T-helper 17 cell (primary cell): Measurements from ENCODE around the gene RAG2. TPM values are rescaled to one million over a fixed set of nuclear protein-coding genes. Genes with fewer than 3 reads are reported as not detected.
A peak's percentile ranks its signal among the peaks of the same experiment; 100 is the strongest.

Source experiments
- ATAC-seq: fragments of 150-1000 bp; cut with Tn5 transposase; 2 replicates; pipeline ENCODE4 v1.10.0; 2021; ENCODE audit warnings: mild to moderate bottlenecking, moderate library complexity
- DNase-seq, 3 donors: peaks; one replicate each; pipeline versions ENCODE4 v3.0.0 to v3.0.0-alpha.2; 2020 to 2021
- H3K9me3 ChIP-seq: one replicate; pipeline ENCODE4 v1.7.0; 2013; ENCODE audit warnings: low read length, mild to moderate bottlenecking; ENCODE audit not compliant: control insufficient read depth, poor library complexity, severe bottlenecking
- H3K27ac Mint-ChIP-seq: one replicate; pipeline ENCODE4 v1.8.0; 2022; ENCODE audit warnings: mild to moderate bottlenecking, moderate library complexity, mixed read lengths
- H3K27me3 Mint-ChIP-seq: one replicate; pipeline ENCODE4 v1.8.0; 2022; ENCODE audit warnings: mixed read lengths
- H3K36me3 Mint-ChIP-seq: one replicate; pipeline ENCODE4 v1.8.0; 2022; ENCODE audit warnings: low read depth, mixed read lengths
- H3K4me1 Mint-ChIP-seq: one replicate; pipeline ENCODE4 v1.8.0; 2022; ENCODE audit warnings: mild to moderate bottlenecking, mixed read lengths
- H3K4me3 Mint-ChIP-seq: one replicate; pipeline ENCODE4 v1.8.0; 2022; ENCODE audit warnings: mild to moderate bottlenecking, moderate library complexity, mixed read lengths
- total RNA-seq, 4 donors: library from RNA in 2 of 4; stranded (reverse) in 2 of 4; gene quantifications; one replicate each; pipeline ENCODE4 v1.2.3 and lab custom pipeline; 2022 to 2026

RAG2 gene
- total RNA-seq, 2 donors from 2014 or later: not detected

GRCh38 chr11:36617543-36618362 lies 19.7 kb upstream of the RAG2 start:
- Mint-ChIP-seq H3K27ac (no peak overlapping the region), H3K4me1 (peaks cover 7% of the 10 kb centered on the region), H3K4me3 (no peak overlapping the region), H3K27me3 (peaks cover 16% of the 10 kb centered on the region), H3K36me3 (peaks cover 6% of the 10 kb centered on the region)
- H3K9me3 ChIP-seq: no peaks in the 10 kb centered on the region
- DNase-seq: no peak
- ATAC-seq: no peak

- no peak for ATAC-seq
- H3K9me3 ChIP-seq: no peaks in the 10 kb centered on the region
- no peak overlapping the region for H3K4me3 Mint-ChIP-seq
- H3K27me3 Mint-ChIP-seq: peaks cover 20% of the 10 kb centered on the region
- DNase-seq: no peak
- peaks cover 11% of the 10 kb centered on the region for H3K4me1 Mint-ChIP-seq
- peaks cover 9% of the 10 kb centered on the region for H3K36me3 Mint-ChIP-seq
- H3K27ac Mint-ChIP-seq: no peak overlapping the region
Measured at GRCh38 chr11:36615826-36616225, 17.8 kb upstream of the RAG2 start.

- peaks cover 3% of the 10 kb centered on the region for H3K36me3 Mint-ChIP-seq
- H3K4me1 Mint-ChIP-seq: peaks cover 4% of the 10 kb centered on the region
- H3K27me3 Mint-ChIP-seq: peaks cover 5% of the 10 kb centered on the region
- H3K9me3 ChIP-seq: no peaks in the 10 kb centered on the region
- ATAC-seq (no peak), DNase-seq (no peak)
- H3K27ac Mint-ChIP-seq: no peak overlapping the region
- no peak overlapping the region for H3K4me3 Mint-ChIP-seq
Measured at GRCh38 chr11:36609383-36609782, 11.3 kb upstream of the RAG2 start.

- no peak overlapping the region for H3K4me3 Mint-ChIP-seq
- H3K36me3 Mint-ChIP-seq: peaks cover 3% of the 10 kb centered on the region
- DNase-seq (no peak), ATAC-seq (no peak)
- H3K4me1 Mint-ChIP-seq: peaks cover 4% of the 10 kb centered on the region
- H3K27ac Mint-ChIP-seq: no peak overlapping the region
- peaks cover 5% of the 10 kb centered on the region for H3K27me3 Mint-ChIP-seq
- H3K9me3 ChIP-seq: no peaks in the 10 kb centered on the region
Measured at GRCh38 chr11:36608491-36609199, 10.6 kb upstream of the RAG2 start.

- ATAC-seq (no peak), DNase-seq (no peak)
- Mint-ChIP-seq H3K4me3 (no peak overlapping the region), H3K4me1 (no peaks in the 10 kb centered on the region), H3K36me3 (peaks cover 3% of the 10 kb centered on the region), H3K27ac (no peak overlapping the region), H3K27me3 (peaks cover 15% of the 10 kb centered on the region)
- H3K9me3 ChIP-seq: no peaks in the 10 kb centered on the region
Measured at GRCh38 chr11:36605221-36606216, 7.5 kb upstream of the RAG2 start.

GRCh38 chr11:36602135-36602534 lies 4.1 kb upstream of the RAG2 start:
- peaks cover 18% of the 10 kb centered on the region for H3K27me3 Mint-ChIP-seq
- ATAC-seq: no peak
- peaks cover 3% of the 10 kb centered on the region for H3K36me3 Mint-ChIP-seq
- no peak overlapping the region for H3K4me3 Mint-ChIP-seq
- DNase-seq: no peak
- no peaks in the 10 kb centered on the region for H3K9me3 ChIP-seq
- H3K27ac Mint-ChIP-seq: no peak overlapping the region
- H3K4me1 Mint-ChIP-seq: no peaks in the 10 kb centered on the region

- ATAC-seq (no peak), DNase-seq (no peak)
- Mint-ChIP-seq H3K4me3 (no peak overlapping the region), H3K27me3 (peaks cover 18% of the 10 kb centered on the region), H3K27ac (no peak overlapping the region), H3K4me1 (no peaks in the 10 kb centered on the region), H3K36me3 (peaks cover 3% of the 10 kb centered on the region)
- H3K9me3 ChIP-seq: no peaks in the 10 kb centered on the region
Measured at GRCh38 chr11:36601155-36601554, 3.1 kb upstream of the RAG2 start.

- Mint-ChIP-seq H3K4me3 (no peak overlapping the region), H3K36me3 (peaks cover 3% of the 10 kb centered on the region), H3K4me1 (no peaks in the 10 kb centered on the region), H3K27me3 (peaks cover 18% of the 10 kb centered on the region), H3K27ac (no peak overlapping the region)
- ATAC-seq (no peak), DNase-seq (no peak)
- no peaks in the 10 kb centered on the region for H3K9me3 ChIP-seq
Measured at GRCh38 chr11:36600180-36600579, 2.1 kb upstream of the RAG2 start.

GRCh38 chr11:36596880-36597279 lies 1.2 kb downstream of the RAG2 start:
- Mint-ChIP-seq H3K27me3 (peaks cover 27% of the 10 kb centered on the region), H3K4me1 (peaks cover 5% of the 10 kb centered on the region), H3K27ac (no peak overlapping the region), H3K4me3 (no peak overlapping the region), H3K36me3 (peaks cover 3% of the 10 kb centered on the region)
- no peak for ATAC-seq
- DNase-seq: no peak
- H3K9me3 ChIP-seq: no peaks in the 10 kb centered on the region

GRCh38 chr11:36594316-36594989 lies 3.6 kb downstream of the RAG2 start, which contains the start of gene IFTAP:
IFTAP (plus strand) TSS chr11:36594502; CDS start chr11:36610104, 15,602 bp downstream.
- Mint-ChIP-seq H3K27ac (peak within 1 kb of the TSS; percentile 69), H3K4me3 (peak within 1 kb of the TSS; percentile 95), H3K4me1 (peaks cover 5% of the 10 kb centered on the region), H3K36me3 (no peaks in the 10 kb centered on the region), H3K27me3 (peaks cover 39% of the 10 kb centered on the region)
- H3K9me3 ChIP-seq: no peaks in the 10 kb centered on the region
- ATAC-seq (peak; percentile 95), DNase-seq (no peak)

- peaks cover 64% of the 10 kb centered on the region for H3K27me3 Mint-ChIP-seq
- ATAC-seq (no peak), DNase-seq (no peak)
- no peak overlapping the region for H3K27ac Mint-ChIP-seq
- H3K36me3 Mint-ChIP-seq: no peaks in the 10 kb centered on the region
- peaks cover 8% of the 10 kb centered on the region for H3K4me1 Mint-ChIP-seq
- no peak overlapping the region for H3K4me3 Mint-ChIP-seq
- no peaks in the 10 kb centered on the region for H3K9me3 ChIP-seq
Measured at GRCh38 chr11:36591433-36591832, 6.6 kb downstream of the RAG2 start.

GRCh38 chr11:36590513-36590912 lies 7.5 kb downstream of the RAG2 start:
- Mint-ChIP-seq H3K4me3 (no peak overlapping the region), H3K27me3 (peaks cover 69% of the 10 kb centered on the region), H3K4me1 (peaks cover 8% of the 10 kb centered on the region), H3K36me3 (peaks cover 3% of the 10 kb centered on the region), H3K27ac (no peak overlapping the region)
- no peaks in the 10 kb centered on the region for H3K9me3 ChIP-seq
- no peak for DNase-seq
- no peak for ATAC-seq
